Activated CD8-positive, alpha-beta memory T cell treated with anti-CD3 and anti-CD28 coated beads, Interleukin-2, amount 50 U/mL, for 48 hours (primary cell): Measurements from ENCODE around the gene SH3BP2.

Experiments used
- DNase-seq: peaks from one replicate; pipeline ENCODE4 v3.0.0-alpha.2; 2020

SH3BP2 gene

DNA sequence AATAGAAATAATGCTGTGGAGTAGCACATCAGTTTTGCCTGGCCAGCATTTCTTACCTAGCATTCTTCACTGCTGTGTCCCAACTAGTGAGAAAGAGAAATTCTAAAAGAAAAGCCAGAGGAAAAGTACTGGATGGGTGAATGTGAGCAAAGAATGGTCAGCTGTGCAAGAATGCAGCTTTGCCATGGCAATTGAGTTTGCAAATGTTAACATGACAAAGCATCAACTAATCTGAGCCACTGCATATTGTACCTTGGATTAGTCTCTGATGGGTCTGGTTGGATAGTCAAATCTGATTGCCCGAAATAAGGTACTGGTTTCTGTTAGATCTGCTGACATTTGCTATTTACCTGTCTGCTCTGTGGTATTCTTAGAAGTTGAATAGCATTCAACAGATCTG, 89.5 kb downstream of the SH3BP2 start:
- no peak for DNase-seq

DNA sequence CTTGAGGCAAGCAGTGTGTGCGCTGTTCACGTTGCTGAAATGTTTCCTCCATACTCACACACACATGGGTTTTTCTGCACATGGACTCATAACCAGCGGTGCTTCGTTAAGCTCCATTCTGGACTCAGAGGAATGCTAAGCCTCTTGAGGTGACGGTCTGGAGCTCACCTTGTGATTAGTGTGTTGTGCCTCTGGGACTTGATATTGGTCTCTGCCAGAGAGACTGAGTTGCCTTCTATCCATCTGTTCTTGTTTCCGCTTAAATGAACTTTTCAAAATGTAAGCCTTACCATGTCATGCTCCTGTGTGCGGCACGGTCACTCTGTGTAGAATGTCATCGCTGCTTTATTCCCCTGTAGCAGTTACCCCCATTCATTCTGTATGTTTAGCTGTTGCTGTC, 93.3 kb downstream of the SH3BP2 start:
- no peak for DNase-seq

DNA sequence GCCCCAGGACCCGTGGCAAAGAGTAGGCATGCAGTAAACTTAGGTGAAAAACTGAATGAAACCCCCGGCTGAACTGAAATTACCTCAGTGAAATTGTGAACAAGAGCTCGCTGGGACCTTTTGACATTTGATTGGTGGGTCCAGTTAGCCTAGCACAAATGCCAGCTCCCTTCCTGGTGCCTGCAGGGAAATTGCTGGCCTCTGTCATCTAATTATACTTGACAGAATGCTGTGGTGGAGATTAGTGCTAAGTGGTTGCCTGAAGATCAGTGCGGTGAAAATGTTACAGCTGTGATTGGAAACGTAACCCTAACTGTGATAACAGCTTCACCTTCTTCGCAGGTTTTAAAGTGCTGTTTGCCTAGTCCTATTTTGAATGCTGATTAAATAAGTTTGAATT, 93.7 kb downstream of the SH3BP2 start:
- no peak for DNase-seq

DNA sequence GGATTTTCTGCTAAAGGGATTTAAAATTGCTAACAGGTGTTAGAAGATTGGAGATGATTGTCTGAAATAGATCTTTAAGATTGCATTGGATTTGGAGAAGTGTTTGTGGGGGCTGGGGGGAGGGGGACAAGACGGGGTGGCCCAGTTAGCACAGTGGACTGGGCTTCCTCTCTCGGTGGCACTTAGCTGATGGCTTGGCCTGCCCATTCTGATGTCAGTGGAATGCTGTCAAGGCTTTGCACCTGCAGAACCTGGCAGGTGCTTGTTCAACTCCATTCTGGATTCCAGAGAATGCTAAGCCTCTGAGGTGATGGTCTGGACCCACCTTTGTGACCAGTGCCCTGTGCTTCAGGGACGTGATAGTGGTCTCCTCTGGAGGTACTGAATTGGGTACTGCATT, 94.5 kb downstream of the SH3BP2 start:
- DNase-seq = no peak

DNA sequence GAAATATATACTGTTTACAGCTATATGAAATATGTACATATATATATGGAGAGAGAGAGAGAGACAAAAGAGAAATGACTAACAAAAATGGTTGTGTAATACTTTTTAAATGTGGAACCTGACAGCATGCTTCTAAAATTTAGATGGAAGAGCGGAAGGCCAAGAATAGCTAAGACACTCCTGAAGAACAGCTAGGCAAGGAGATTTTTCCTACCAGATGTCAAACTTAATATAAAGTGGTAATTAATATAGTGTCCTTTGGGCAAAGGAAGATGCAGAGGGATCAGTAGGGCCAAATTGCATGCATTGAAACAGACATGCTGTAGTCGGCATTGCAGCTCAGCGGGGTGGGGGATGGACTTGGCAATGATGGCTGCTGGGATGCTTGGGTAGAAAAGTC, 96.0 kb downstream of the SH3BP2 start:
- DNase-seq = no peak
